ENCODE data around the gene HSH2D. TPM values are rescaled to one million over a fixed set of nuclear protein-coding genes. Genes with fewer than 3 reads are reported as not detected.

HSH2D gene
- total and polyA plus RNA-seq, 2 of the 13 experiments (the other 11 are each of a cell fraction or from before 2014, with no cell fraction given): 0.69 to 3.2 TPM

DNA sequence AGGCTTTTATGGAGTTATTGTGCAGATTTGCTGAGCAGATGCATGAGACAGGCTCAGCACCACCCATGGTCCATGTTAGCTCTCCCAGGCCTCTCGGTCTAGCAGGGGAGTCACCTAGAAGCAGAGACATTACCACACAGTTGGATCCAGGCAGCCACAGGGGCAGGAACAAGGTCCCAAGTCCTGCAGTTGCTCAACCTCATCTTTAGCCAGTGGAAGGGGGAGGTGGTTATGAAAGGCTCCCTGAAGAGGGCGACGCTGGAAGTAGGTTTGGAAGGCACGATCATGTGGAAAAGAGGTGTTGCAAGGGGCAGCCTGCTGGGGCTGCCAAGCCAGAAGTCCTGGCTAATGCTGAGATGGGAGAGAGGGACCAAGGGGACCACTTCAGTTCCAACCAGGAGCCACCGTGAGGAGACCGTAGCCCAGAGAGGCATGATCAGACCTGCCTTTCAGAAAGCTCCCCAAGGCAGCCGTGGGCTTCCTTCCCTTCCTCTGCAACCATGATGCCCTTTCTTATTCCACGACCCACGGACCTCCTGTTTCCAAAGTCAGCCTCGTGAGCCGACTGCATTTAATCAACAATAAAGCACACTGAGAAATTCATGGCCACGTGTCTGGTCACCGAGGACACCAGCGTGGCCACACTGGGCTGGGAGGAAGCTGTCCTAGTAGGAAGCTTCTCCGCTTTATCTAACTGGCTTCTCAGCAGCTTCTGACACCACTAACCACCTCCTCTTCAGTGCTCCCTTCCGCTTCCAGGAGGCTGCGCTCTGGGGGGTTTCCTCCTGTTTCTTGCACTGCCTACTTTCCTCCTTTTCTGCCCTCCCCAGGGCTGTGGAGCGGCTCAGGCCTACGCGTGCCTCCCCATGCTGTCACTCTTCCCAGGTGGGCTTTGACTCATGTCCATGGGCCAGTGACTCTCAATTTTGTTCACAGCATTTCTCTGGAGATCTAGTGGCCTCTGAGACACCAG, 56.8 kb downstream of the HSH2D start (continued):
- TF ChIP-seq, protein P1, sequence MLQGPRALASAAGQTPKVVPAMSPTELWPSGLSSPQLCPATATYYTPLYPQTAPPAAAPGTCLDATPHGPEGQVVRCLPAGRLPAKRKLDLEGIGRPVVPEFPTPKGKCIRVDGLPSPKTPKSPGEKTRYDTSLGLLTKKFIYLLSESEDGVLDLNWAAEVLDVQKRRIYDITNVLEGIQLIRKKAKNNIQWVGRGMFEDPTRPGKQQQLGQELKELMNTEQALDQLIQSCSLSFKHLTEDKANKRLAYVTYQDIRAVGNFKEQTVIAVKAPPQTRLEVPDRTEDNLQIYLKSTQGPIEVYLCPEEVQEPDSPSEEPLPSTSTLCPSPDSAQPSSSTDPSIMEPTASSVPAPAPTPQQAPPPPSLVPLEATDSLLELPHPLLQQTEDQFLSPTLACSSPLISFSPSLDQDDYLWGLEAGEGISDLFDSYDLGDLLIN (CRISPR knock-in tag; IDR thresholded peaks at IDR 0.05; ENCODE audit: borderline replicate concordance): no peak
- no peak for TF ChIP-seq TRAFD1 (CRISPR knock-in tag; IDR thresholded peaks at IDR 0.05; ENCODE audit: borderline replicate concordance)
- TF ChIP-seq SALL2 (CRISPR knock-in tag; IDR thresholded peaks at IDR 0.05): no peak
- TF ChIP-seq ZNF335 (CRISPR knock-in tag; IDR thresholded peaks at IDR 0.05): 0 out of 2 replicates have a peak, but pooled peaks have one; percentile 60
- TF ChIP-seq SMC3 (IDR thresholded peaks at IDR 0.05; ENCODE audit: low read length): peak; percentile 54
- no peak for TF ChIP-seq TEAD2 (CRISPR knock-in tag; IDR thresholded peaks at IDR 0.05)
- no peak for TF ChIP-seq SIX1 (CRISPR knock-in tag; IDR thresholded peaks at IDR 0.05; ENCODE audit: borderline replicate concordance)
- TF ChIP-seq SNAI1 (CRISPR knock-in tag; IDR thresholded peaks at IDR 0.05; ENCODE audit: borderline replicate concordance): no peak
- no peak for TF ChIP-seq ZFP36L2 (CRISPR knock-in tag; IDR thresholded peaks at IDR 0.05)
- TF ChIP-seq HNF4A (CRISPR knock-in tag; IDR thresholded peaks at IDR 0.05): peak; percentile 100
- no peak for TF ChIP-seq SOX13 (IDR thresholded peaks at IDR 0.05)
- peak in 1 of 2 experiments; percentile 72; a peak in 2 of 4 replicates for TF ChIP-seq SOX13 (CRISPR knock-in tag; conservative IDR thresholded peaks at IDR 0.05 in 1 of 2, IDR thresholded peaks at IDR 0.05 in 1 of 2)
- TF ChIP-seq, protein P2, sequence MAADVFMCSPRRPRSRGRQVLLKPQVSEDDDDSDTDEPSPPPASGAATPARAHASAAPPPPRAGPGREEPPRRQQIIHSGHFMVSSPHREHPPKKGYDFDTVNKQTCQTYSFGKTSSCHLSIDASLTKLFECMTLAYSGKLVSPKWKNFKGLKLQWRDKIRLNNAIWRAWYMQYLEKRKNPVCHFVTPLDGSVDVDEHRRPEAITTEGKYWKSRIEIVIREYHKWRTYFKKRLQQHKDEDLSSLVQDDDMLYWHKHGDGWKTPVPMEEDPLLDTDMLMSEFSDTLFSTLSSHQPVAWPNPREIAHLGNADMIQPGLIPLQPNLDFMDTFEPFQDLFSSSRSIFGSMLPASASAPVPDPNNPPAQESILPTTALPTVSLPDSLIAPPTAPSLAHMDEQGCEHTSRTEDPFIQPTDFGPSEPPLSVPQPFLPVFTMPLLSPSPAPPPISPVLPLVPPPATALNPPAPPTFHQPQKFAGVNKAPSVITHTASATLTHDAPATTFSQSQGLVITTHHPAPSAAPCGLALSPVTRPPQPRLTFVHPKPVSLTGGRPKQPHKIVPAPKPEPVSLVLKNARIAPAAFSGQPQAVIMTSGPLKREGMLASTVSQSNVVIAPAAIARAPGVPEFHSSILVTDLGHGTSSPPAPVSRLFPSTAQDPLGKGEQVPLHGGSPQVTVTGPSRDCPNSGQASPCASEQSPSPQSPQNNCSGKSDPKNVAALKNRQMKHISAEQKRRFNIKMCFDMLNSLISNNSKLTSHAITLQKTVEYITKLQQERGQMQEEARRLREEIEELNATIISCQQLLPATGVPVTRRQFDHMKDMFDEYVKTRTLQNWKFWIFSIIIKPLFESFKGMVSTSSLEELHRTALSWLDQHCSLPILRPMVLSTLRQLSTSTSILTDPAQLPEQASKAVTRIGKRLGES (CRISPR knock-in tag; IDR thresholded peaks at IDR 0.05; ENCODE audit: borderline replicate concordance): no peak
- TF ChIP-seq ZNF772 (CRISPR knock-in tag; IDR thresholded peaks at IDR 0.05): peak; percentile 26; the same call in 1 of the 2 replicates
- TF ChIP-seq NR2F6 (IDR thresholded peaks at IDR 0.05): peak; percentile 68
- TF ChIP-seq NR2F6 (CRISPR knock-in tag; IDR thresholded peaks at IDR 0.05): peak; percentile 78; the same call in 1 of the 2 replicates
- TF ChIP-seq CAMTA2 (CRISPR knock-in tag; IDR thresholded peaks at IDR 0.05; ENCODE audit: borderline replicate concordance): no peak
- no peak for TF ChIP-seq RBM22 (optimal IDR thresholded peaks at IDR 0.05; ENCODE audit: low read length)
- no peak for TF ChIP-seq ZNF878 (CRISPR knock-in tag; IDR thresholded peaks at IDR 0.05)
- TF ChIP-seq GATAD1 (CRISPR knock-in tag; IDR thresholded peaks at IDR 0.05): peak; percentile 68; the same call in 1 of the 2 replicates
- peak; percentile 52; the same call in 1 of the 2 replicates for TF ChIP-seq RFXAP (CRISPR knock-in tag; IDR thresholded peaks at IDR 0.05; ENCODE audit: borderline replicate concordance)
- no peak for TF ChIP-seq ZNF451 (CRISPR knock-in tag; IDR thresholded peaks at IDR 0.05)
- TF ChIP-seq ZNF75D (CRISPR knock-in tag; IDR thresholded peaks at IDR 0.05; ENCODE audit: borderline replicate concordance): no peak
- no peak for TF ChIP-seq TAF1 (CRISPR knock-in tag; IDR thresholded peaks at IDR 0.05)
- TF ChIP-seq GZF1 (CRISPR knock-in tag; IDR thresholded peaks at IDR 0.05): no peak
- no peak for TF ChIP-seq ZNF660 (CRISPR knock-in tag; IDR thresholded peaks at IDR 0.05; ENCODE audit: borderline replicate concordance, low read depth)
